GM12878 (cell line): ENCODE results near the gene TSPAN5. TPM values are rescaled to one million over a fixed set of nuclear protein-coding genes. Genes with fewer than 3 reads are reported as not detected.

Experiments used
- ATAC-seq: fragments of 200-7000 bp; cut with Tn5 transposase; 3 replicates; pipeline ENCODE4 v1.9.1; 2020; ENCODE audit warnings: mild to moderate bottlenecking, moderate library complexity
- BruUV-seq: library from RNA; stranded (reverse); fragments of 400-500 nt; replicated peaks from 2 replicates; lab custom pipeline; 2021; lab: Mats Ljungman, UMichigan
- CTCF ChIA-PET: fragments of 300-600 bp; sonication (Branson Sonifier 250); formaldehyde crosslinking; extraction: SDS; loops from one replicate; lab custom pipeline; 2021; ENCODE audit warnings: inconsistent platforms; lab: Yijun Ruan, JAX
- POLR2A ChIA-PET: fragments of 350-600 bp; formaldehyde crosslinking; extraction: SDS; loops from one replicate; lab custom pipeline; 2021; ENCODE audit warnings: inconsistent platforms; lab: Charles Lee
- RAD21 ChIA-PET: fragments of 300-600 bp; sonication (Branson Sonifier 250); formaldehyde crosslinking; loops from one replicate; lab custom pipeline; 2023; ENCODE audit warnings: antibody characterized with exemption; ENCODE audit not compliant: unreplicated experiment; lab: Charles Lee
- SMC1A ChIA-PET: fragments of 300-600 bp; sonication (Branson Sonifier 250); formaldehyde crosslinking; loops from one replicate; lab custom pipeline; 2023; ENCODE audit not compliant: unreplicated experiment, uncharacterized antibody; lab: Charles Lee
- DNase-seq: peaks from one replicate; pipeline ENCODE4 v3.0.0-alpha.2; 2011; ENCODE audit warnings: low read depth, low spot score
- FAIRE-seq: peaks from 3 replicates; lab custom pipeline; 2011; peaks lifted over from hg19 to GRCh38; lab: Jason Lieb, UNC
- H2AFZ ChIP-seq: 2 replicates; pipeline ENCODE4 v1.6.0; 2011; ENCODE audit warnings: low read depth, low read length, control low read depth; ENCODE audit not compliant: control insufficient read depth
- H3K27ac ChIP-seq: 2 replicates; pipeline ENCODE4 v1.5.1; 2011; ENCODE audit warnings: control low read depth; ENCODE audit not compliant: control insufficient read depth, insufficient read depth
- H3K27me3 ChIP-seq, 2 experiments: replicated peaks in 1 of 2; 2 replicates each; pipeline versions ENCODE4 v1.6.0 to v1.6.1; 2011; ENCODE audit warnings: low read length in 1 of 2; ENCODE audit not compliant: control insufficient read depth in 2 of 2, insufficient read depth in 2 of 2
- H3K36me3 ChIP-seq, 2 experiments: 2 replicates each; pipeline ENCODE4 v1.5.1; 2011; ENCODE audit warnings: low read length in 1 of 2; ENCODE audit not compliant: control insufficient read depth in 2 of 2, insufficient read depth in 2 of 2
- H3K4me1 ChIP-seq: 2 replicates; pipeline ENCODE4 v1.6.1; 2011; ENCODE audit warnings: mild to moderate bottlenecking, low read length, moderate library complexity, mixed read lengths; ENCODE audit not compliant: control insufficient read depth, insufficient read depth
- H3K4me2 ChIP-seq: 2 replicates; pipeline ENCODE4 v1.6.0; 2011; ENCODE audit warnings: control low read depth; ENCODE audit not compliant: control insufficient read depth, insufficient read depth
- H3K4me3 ChIP-seq: fragments of 200-600 bp; sonication (generic); 2 replicates; pipeline ENCODE4 v1.5.1; 2016
- H3K79me2 ChIP-seq: 2 replicates; pipeline ENCODE4 v1.6.0; 2011; ENCODE audit warnings: low read length; ENCODE audit not compliant: control insufficient read depth, insufficient read depth
- H3K9ac ChIP-seq: 2 replicates; pipeline ENCODE4 v1.8.0; 2011; ENCODE audit warnings: low read length, control low read depth, mixed read lengths; ENCODE audit not compliant: control insufficient read depth, insufficient read depth
- H3K9me3 ChIP-seq: replicated peaks from 3 replicates; pipeline ENCODE4 v1.5.1; 2011; ENCODE audit warnings: mild to moderate bottlenecking, low read length; ENCODE audit not compliant: control insufficient read depth, insufficient read depth
- H4K20me1 ChIP-seq: 2 replicates; pipeline ENCODE4 v1.6.0; 2011; ENCODE audit not compliant: control insufficient read depth, insufficient read depth
- EED ChIP-seq: sonication (generic); IDR thresholded peaks from 2 replicates; pipeline ENCODE4 v1.6.1; 2016; ENCODE audit warnings: antibody characterized with exemption, low read depth
- ESRRA ChIP-seq: IDR thresholded peaks from 2 replicates; pipeline ENCODE4 v1.6.1; 2012; ENCODE audit warnings: mild to moderate bottlenecking, low read length, improper control_type of control experiment
- NFYB ChIP-seq: IDR thresholded peaks from 2 replicates; pipeline ENCODE4 v1.6.1; 2011; ENCODE audit warnings: low read depth, mild to moderate bottlenecking, low read length, improper control_type of control experiment, moderate library complexity; ENCODE audit not compliant: insufficient read depth
- NR2C1 ChIP-seq: fragments of 450-650 bp; IDR thresholded peaks from 2 replicates; pipeline ENCODE4 v1.6.1; 2017; ENCODE audit warnings: antibody characterized with exemption, mild to moderate bottlenecking, moderate library complexity
- NR2C2 ChIP-seq: IDR thresholded peaks from 2 replicates; pipeline ENCODE4 v1.6.1; 2011; ENCODE audit warnings: borderline replicate concordance, low read depth; ENCODE audit not compliant: control insufficient read depth, insufficient read length
- RAD21 ChIP-seq: IDR thresholded peaks from 2 replicates; pipeline ENCODE4 v1.6.1; 2011; ENCODE audit warnings: mild to moderate bottlenecking, low read depth, low read length, moderate library complexity; ENCODE audit not compliant: insufficient read depth
- STAT3 ChIP-seq: IDR thresholded peaks from 2 replicates; pipeline ENCODE4 v1.6.1; 2011; ENCODE audit warnings: low read depth, low read length, improper control_type of control experiment
- SUZ12 ChIP-seq: fragments of 200-600 bp; sonication (generic); IDR thresholded peaks from one replicate; pipeline ENCODE4 v1.6.1; 2018; ENCODE audit warnings: antibody characterized with exemption, mild to moderate bottlenecking; ENCODE audit not compliant: unreplicated experiment
- TCF7 ChIP-seq: IDR thresholded peaks from 2 replicates; pipeline ENCODE4 v1.6.1; 2014; ENCODE audit warnings: antibody characterized with exemption, borderline replicate concordance
- WGBS: methylation state at CpG from one replicate; pipeline ENCODE4 v1.1.6; 2016; ENCODE audit warnings: low lambda C conversion rate; ENCODE audit not compliant: insufficient replicate concordance, insufficient coverage; ENCODE audit errors: missing lambda C conversion rate; 5-methylcytosine and 5-hydroxymethylcytosine counted together
- in situ Hi-C: fragments of 300-500 bp; cut with MboI; formaldehyde crosslinking; loops from 9 replicates; pipeline ENCODE4 v1.14.3; 2018; ENCODE audit warnings: mixed read lengths
- intact Hi-C: fragments of 100-400 bp; cut with micrococcal nuclease; formaldehyde crosslinking; loops from one replicate; pipeline ENCODE4 v1.14.2; 2022; ENCODE audit not compliant: unreplicated experiment
- polyA plus RNA-seq, 11 experiments: library from polyadenylated mRNA; depleted of rRNA in 4 of 11; unstranded in 6 of 11; stranded (reverse) in 5 of 11; fragments of >200 nt; fragmentation: Nextera tagmentation in 4 of 11; fragmentation: Illumina TruSeq in 1 of 11; extraction: Ambion mirVana in 4 of 11; extraction: Trizol in 1 of 11; gene quantifications; 1 replicate in 1 of 11; 2 replicates in 10 of 11; pipeline versions ENCODE4 v1.2.1 to v1.2.3, GENCODE V29; 2011 to 2016; ENCODE audit warnings: inconsistent platforms in 2 of 11, missing spikeins in 2 of 11, low read depth in 1 of 11
- total RNA-seq, 4 experiments: library from RNA; depleted of rRNA in 3 of 4; stranded (reverse); fragments of >200 nt in 3 of 4; fragmentation: Illumina TruSeq in 1 of 4; extraction: Trizol in 1 of 4; gene quantifications; 2 replicates each; pipeline versions ENCODE4 v1.2.1 to v1.2.3, GENCODE V29; 2013 to 2021
- TF ChIP-seq, protein P1 (sequence below): fragments of 450-650 bp; IDR thresholded peaks from 2 replicates; pipeline ENCODE4 v1.6.1; 2017; ENCODE audit warnings: low read depth, mild to moderate bottlenecking, moderate library complexity
- TF ChIP-seq, protein P2 (sequence below): IDR thresholded peaks from 2 replicates; pipeline ENCODE4 v1.6.1; 2011; ENCODE audit warnings: low read depth, mild to moderate bottlenecking, low read length, moderate library complexity, borderline replicate concordance; ENCODE audit errors: extremely low read depth

The TSPAN5 gene
- total and polyA plus RNA-seq, 10 of the 15 experiments (the other 5 are each of a cell fraction or from before 2014, with no cell fraction given), result 0.09 to 8.2 (median 0.27) TPM

DNA sequence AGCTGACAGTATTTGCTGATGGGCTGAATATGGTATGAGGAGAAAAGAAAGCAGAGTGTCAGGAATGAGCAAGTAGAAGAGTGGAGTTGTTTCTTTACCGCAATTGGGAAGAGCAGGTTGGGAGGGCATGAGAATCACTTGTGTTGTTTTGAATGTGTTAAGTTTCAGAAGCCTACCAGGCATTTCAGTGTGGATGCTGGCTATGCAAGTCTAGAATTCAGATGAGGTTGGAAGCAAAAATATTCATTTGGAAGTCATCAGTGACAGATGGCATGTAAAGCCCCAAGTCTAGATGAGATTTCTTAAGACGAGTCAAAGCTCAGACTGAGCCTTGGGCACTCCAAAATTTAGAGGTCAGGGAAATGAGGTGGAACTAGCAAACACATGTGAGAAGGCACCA, 156.4 kb downstream of the TSPAN5 start (continued):
- no peak for TF ChIP-seq SUZ12
- TF ChIP-seq, protein P1, sequence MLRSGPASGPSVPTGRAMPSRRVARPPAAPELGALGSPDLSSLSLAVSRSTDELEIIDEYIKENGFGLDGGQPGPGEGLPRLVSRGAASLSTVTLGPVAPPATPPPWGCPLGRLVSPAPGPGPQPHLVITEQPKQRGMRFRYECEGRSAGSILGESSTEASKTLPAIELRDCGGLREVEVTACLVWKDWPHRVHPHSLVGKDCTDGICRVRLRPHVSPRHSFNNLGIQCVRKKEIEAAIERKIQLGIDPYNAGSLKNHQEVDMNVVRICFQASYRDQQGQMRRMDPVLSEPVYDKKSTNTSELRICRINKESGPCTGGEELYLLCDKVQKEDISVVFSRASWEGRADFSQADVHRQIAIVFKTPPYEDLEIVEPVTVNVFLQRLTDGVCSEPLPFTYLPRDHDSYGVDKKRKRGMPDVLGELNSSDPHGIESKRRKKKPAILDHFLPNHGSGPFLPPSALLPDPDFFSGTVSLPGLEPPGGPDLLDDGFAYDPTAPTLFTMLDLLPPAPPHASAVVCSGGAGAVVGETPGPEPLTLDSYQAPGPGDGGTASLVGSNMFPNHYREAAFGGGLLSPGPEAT, result no peak

DNA sequence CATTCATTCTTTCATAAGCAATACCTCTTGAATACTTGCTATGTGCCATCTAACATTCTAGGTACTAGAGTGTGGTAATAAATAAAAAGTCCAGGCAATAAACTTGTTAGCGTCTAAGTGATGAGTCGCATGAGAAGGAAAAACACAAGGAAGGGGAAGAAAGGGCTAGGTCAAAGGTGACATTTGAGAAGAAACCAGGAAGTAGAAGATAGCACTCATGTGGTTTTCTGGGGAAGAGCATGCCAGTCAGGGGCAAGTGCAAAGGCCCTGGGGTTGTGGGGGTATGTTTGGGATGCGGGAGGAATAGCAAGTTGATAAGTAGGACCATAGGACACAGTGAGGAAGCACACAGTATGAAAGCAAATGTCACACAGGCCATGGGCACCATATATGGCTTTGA, 157.0 kb downstream of the TSPAN5 start:
- Histone ChIP-seq H3K27ac (no peak overlapping the region), H3K9ac (no peak overlapping the region), H3K27me3 (no peaks in the 10 kb centered on the region), H3K79me2 (no peaks in the 10 kb centered on the region), H3K9me3 (no peaks in the 10 kb centered on the region), H3K4me1 (no peaks in the 10 kb centered on the region), H3K36me3 (no peaks in the 10 kb centered on the region), H4K20me1 (no peaks in the 10 kb centered on the region), H2AFZ (no peak overlapping the region), H3K4me2 (no peak overlapping the region), H3K4me3 (no peak overlapping the region)
- ChIA-PET POLR2A (no interaction called here), RAD21 (no interaction called here), CTCF (no interaction called here), SMC1A (no interaction called here)
- FAIRE-seq (no peak), DNase-seq (no peak), ATAC-seq (no peak)
- no peak for TF ChIP-seq RAD21
- intact Hi-C loops (no loop called here), in situ Hi-C loops (no loop called here)
- WGBS, result 100% methylated on average over 3 of the region's 3 CpGs
- no TSS peak for BruUV-seq

DNA sequence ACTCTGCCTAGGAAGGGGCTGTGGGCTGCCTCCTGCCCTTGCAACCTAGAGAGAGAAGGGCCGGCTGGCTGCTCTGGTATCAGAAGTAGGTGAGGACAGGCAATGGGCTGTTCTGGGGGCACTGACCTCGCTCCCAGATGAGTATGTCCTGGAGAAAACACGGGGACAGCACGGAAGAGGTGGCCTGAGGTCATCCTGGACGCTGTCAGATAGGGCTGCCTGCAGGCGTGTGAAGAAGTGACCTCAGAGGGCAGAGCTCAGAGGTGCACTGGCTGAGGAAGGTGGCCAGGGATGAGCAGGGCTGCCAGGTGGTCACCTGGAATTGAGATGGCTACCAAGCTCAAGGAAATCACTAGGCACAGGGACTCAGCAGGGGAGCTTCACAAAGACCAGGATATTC, 159.6 kb downstream of the TSPAN5 start:
- RAD21 ChIA-PET, result interaction anchor here (1.1 kb wide), 1 partner anchor 10 kb away, joined by 3 read pairs; no protein-coding TSS in a partner anchor
- TF ChIP-seq STAT3 (no peak), NR2C1 (no peak), NR2C2 (no peak), ESRRA (no peak), TCF7 (no peak), NFYB (no peak), EED (no peak)
- TF ChIP-seq, protein P2, sequence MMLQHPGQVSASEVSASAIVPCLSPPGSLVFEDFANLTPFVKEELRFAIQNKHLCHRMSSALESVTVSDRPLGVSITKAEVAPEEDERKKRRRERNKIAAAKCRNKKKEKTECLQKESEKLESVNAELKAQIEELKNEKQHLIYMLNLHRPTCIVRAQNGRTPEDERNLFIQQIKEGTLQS, result no peak
- TF ChIP-seq, all 136 proteins: peak for 0
- 50% methylated on average over 6 of the region's 6 CpGs for WGBS
- CTCF ChIA-PET, result no interaction called here
- Histone ChIP-seq H3K36me3 (no peaks in the 10 kb centered on the region), H3K9ac (no peak overlapping the region), H2AFZ (no peak overlapping the region), H4K20me1 (no peaks in the 10 kb centered on the region), H3K4me3 (no peak overlapping the region), H3K27me3 (no peaks in the 10 kb centered on the region), H3K4me2 (no peak overlapping the region), H3K79me2 (no peaks in the 10 kb centered on the region), H3K4me1 (no peaks in the 10 kb centered on the region), H3K9me3 (no peaks in the 10 kb centered on the region), H3K27ac (no peak overlapping the region)
- SMC1A ChIA-PET, result no interaction called here
- no peak for ATAC-seq
- in situ Hi-C loops, result no loop called here
- DNase-seq, result no peak
- POLR2A ChIA-PET, result no interaction called here
- BruUV-seq, result no TSS peak
- FAIRE-seq, result no peak
- intact Hi-C loops, result no loop called here
